Ishikawa (cell line): ENCODE data around the gene TMEM38A.

Experiments used
- MAX ChIP-seq: IDR thresholded peaks from 2 replicates; pipeline ENCODE4 v1.6.1; 2012
- RAD21 ChIP-seq: IDR thresholded peaks from 2 replicates; pipeline ENCODE4 v1.6.1; 2012; ENCODE audit warnings: low read depth
- YY1 ChIP-seq: IDR thresholded peaks from 2 replicates; pipeline ENCODE4 v1.6.1; 2012; ENCODE audit warnings: low read depth
- TF ChIP-seq, protein P1 (sequence below): IDR thresholded peaks from 2 replicates; pipeline ENCODE4 v1.6.1; 2012; ENCODE audit warnings: low read depth, mild to moderate bottlenecking

DNA sequence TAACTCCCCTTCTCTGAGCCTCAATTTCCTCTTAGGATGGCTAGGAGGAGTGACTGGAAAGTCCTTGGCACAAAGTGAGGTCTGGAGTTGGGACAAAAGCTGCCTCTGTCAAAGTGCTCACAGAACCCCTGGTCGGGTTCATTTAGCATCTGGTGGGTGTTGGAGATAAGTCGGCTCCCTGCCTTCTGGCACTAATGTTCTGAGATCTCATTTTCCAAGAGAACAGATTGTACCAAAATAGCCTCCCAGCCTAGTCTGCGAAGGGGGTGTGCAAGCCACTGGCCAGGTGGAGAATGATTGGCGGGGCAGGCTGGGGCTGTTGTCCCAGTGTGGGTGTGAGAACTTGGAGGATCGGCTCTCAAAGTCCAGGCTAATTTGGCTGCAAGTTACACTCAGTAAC is 38.0 kb downstream of the TMEM38A start:
- TF ChIP-seq YY1 (no peak), RAD21 (no peak), MAX (no peak)
- TF ChIP-seq, protein P1, sequence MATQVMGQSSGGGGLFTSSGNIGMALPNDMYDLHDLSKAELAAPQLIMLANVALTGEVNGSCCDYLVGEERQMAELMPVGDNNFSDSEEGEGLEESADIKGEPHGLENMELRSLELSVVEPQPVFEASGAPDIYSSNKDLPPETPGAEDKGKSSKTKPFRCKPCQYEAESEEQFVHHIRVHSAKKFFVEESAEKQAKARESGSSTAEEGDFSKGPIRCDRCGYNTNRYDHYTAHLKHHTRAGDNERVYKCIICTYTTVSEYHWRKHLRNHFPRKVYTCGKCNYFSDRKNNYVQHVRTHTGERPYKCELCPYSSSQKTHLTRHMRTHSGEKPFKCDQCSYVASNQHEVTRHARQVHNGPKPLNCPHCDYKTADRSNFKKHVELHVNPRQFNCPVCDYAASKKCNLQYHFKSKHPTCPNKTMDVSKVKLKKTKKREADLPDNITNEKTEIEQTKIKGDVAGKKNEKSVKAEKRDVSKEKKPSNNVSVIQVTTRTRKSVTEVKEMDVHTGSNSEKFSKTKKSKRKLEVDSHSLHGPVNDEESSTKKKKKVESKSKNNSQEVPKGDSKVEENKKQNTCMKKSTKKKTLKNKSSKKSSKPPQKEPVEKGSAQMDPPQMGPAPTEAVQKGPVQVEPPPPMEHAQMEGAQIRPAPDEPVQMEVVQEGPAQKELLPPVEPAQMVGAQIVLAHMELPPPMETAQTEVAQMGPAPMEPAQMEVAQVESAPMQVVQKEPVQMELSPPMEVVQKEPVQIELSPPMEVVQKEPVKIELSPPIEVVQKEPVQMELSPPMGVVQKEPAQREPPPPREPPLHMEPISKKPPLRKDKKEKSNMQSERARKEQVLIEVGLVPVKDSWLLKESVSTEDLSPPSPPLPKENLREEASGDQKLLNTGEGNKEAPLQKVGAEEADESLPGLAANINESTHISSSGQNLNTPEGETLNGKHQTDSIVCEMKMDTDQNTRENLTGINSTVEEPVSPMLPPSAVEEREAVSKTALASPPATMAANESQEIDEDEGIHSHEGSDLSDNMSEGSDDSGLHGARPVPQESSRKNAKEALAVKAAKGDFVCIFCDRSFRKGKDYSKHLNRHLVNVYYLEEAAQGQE = no peak
